GM21529 (cell line): Measurements from ENCODE around the gene CXCR3.

ENCODE experiments used
- ATAC-seq: cut with Tn5 transposase; IDR thresholded peaks from one replicate; pipeline ENCODE4 v1.9.1; 2021; ENCODE audit not compliant: unreplicated experiment

CXCR3 gene

GRCh38 chrX:71637253-71637618 lies 18.9 kb upstream of the CXCR3 start:
- no peak for ATAC-seq

GRCh38 chrX:71636438-71637252 lies 18.3 kb upstream of the CXCR3 start:
- ATAC-seq = no peak

GRCh38 chrX:71634366-71634765 lies 16.1 kb upstream of the CXCR3 start:
- no peak for ATAC-seq

GRCh38 chrX:71632923-71633657 lies 14.8 kb upstream of the CXCR3 start:
- peak; percentile 32 for ATAC-seq

- peak; percentile 87 for ATAC-seq
Observed at GRCh38 chrX:71629467-71629866, 11.2 kb upstream of the CXCR3 start.

- ATAC-seq = no peak
Observed at GRCh38 chrX:71627588-71628404, 9.5 kb upstream of the CXCR3 start.

- no peak for ATAC-seq
Observed at GRCh38 chrX:71626576-71626975, 8.3 kb upstream of the CXCR3 start.

- no peak for ATAC-seq
Observed at GRCh38 chrX:71625471-71625870, 7.2 kb upstream of the CXCR3 start.

- no peak for ATAC-seq
Observed at GRCh38 chrX:71623714-71624113, 5.4 kb upstream of the CXCR3 start.

- peak; percentile 45 for ATAC-seq
Observed at GRCh38 chrX:71622576-71623450, 4.5 kb upstream of the CXCR3 start.

GRCh38 chrX:71622032-71622575 lies 3.8 kb upstream of the CXCR3 start:
- no peak for ATAC-seq

- ATAC-seq = no peak
Observed at GRCh38 chrX:71621603-71622002, 3.3 kb upstream of the CXCR3 start.

- no peak for ATAC-seq
Observed at GRCh38 chrX:71619986-71620385, 1.7 kb upstream of the CXCR3 start.

- ATAC-seq = no peak
Observed at GRCh38 chrX:71619193-71619592, 882 bp upstream of the CXCR3 start.

GRCh38 chrX:71618787-71619186 lies 476 bp upstream of the CXCR3 start:
- ATAC-seq = no peak

GRCh38 chrX:71617742-71618141 lies 569 bp downstream of the CXCR3 start:
- no peak for ATAC-seq

- ATAC-seq = no peak
Observed at GRCh38 chrX:71616672-71617529, 1.4 kb downstream of the CXCR3 start.

- ATAC-seq = no peak
Observed at GRCh38 chrX:71615954-71616353, 2.4 kb downstream of the CXCR3 start.

GRCh38 chrX:71615056-71615455 lies 3.3 kb downstream of the CXCR3 start:
- ATAC-seq = no peak
